GM12878 (cell line): Measurements from ENCODE around the gene ADCY9. TPM values are rescaled to one million over a fixed set of nuclear protein-coding genes. Genes with fewer than 3 reads are reported as not detected.

ENCODE experiments used
- ATAC-seq: fragments of 200-7000 bp; cut with Tn5 transposase; 3 replicates; pipeline ENCODE4 v1.9.1; 2020; ENCODE audit warnings: mild to moderate bottlenecking, moderate library complexity
- BruUV-seq: library from RNA; stranded (reverse); fragments of 400-500 nt; replicated peaks from 2 replicates; lab custom pipeline; 2021; lab: Mats Ljungman, UMichigan
- CTCF ChIA-PET: fragments of 300-600 bp; sonication (Branson Sonifier 250); formaldehyde crosslinking; extraction: SDS; loops from one replicate; lab custom pipeline; 2021; ENCODE audit warnings: inconsistent platforms; lab: Yijun Ruan, JAX
- POLR2A ChIA-PET: fragments of 350-600 bp; formaldehyde crosslinking; extraction: SDS; loops from one replicate; lab custom pipeline; 2021; ENCODE audit warnings: inconsistent platforms; lab: Charles Lee
- RAD21 ChIA-PET: fragments of 300-600 bp; sonication (Branson Sonifier 250); formaldehyde crosslinking; loops from one replicate; lab custom pipeline; 2023; ENCODE audit warnings: antibody characterized with exemption; ENCODE audit not compliant: unreplicated experiment; lab: Charles Lee
- SMC1A ChIA-PET: fragments of 300-600 bp; sonication (Branson Sonifier 250); formaldehyde crosslinking; loops from one replicate; lab custom pipeline; 2023; ENCODE audit not compliant: unreplicated experiment, uncharacterized antibody; lab: Charles Lee
- DNase-seq: peaks from one replicate; pipeline ENCODE4 v3.0.0-alpha.2; 2011; ENCODE audit warnings: low read depth, low spot score
- FAIRE-seq: peaks from 3 replicates; lab custom pipeline; 2011; peaks lifted over from hg19 to GRCh38; lab: Jason Lieb, UNC
- H2AFZ ChIP-seq: 2 replicates; pipeline ENCODE4 v1.6.0; 2011; ENCODE audit warnings: low read depth, low read length, control low read depth; ENCODE audit not compliant: control insufficient read depth
- H3K27ac ChIP-seq: 2 replicates; pipeline ENCODE4 v1.5.1; 2011; ENCODE audit warnings: control low read depth; ENCODE audit not compliant: control insufficient read depth, insufficient read depth
- H3K27me3 ChIP-seq, 2 experiments: replicated peaks in 1 of 2; 2 replicates each; pipeline versions ENCODE4 v1.6.0 to v1.6.1; 2011; ENCODE audit warnings: low read length in 1 of 2; ENCODE audit not compliant: control insufficient read depth in 2 of 2, insufficient read depth in 2 of 2
- H3K36me3 ChIP-seq, 2 experiments: 2 replicates each; pipeline ENCODE4 v1.5.1; 2011; ENCODE audit warnings: low read length in 1 of 2; ENCODE audit not compliant: control insufficient read depth in 2 of 2, insufficient read depth in 2 of 2
- H3K4me1 ChIP-seq: 2 replicates; pipeline ENCODE4 v1.6.1; 2011; ENCODE audit warnings: mild to moderate bottlenecking, low read length, moderate library complexity, mixed read lengths; ENCODE audit not compliant: control insufficient read depth, insufficient read depth
- H3K4me2 ChIP-seq: 2 replicates; pipeline ENCODE4 v1.6.0; 2011; ENCODE audit warnings: control low read depth; ENCODE audit not compliant: control insufficient read depth, insufficient read depth
- H3K4me3 ChIP-seq: fragments of 200-600 bp; sonication (generic); 2 replicates; pipeline ENCODE4 v1.5.1; 2016
- H3K79me2 ChIP-seq: 2 replicates; pipeline ENCODE4 v1.6.0; 2011; ENCODE audit warnings: low read length; ENCODE audit not compliant: control insufficient read depth, insufficient read depth
- H3K9ac ChIP-seq: 2 replicates; pipeline ENCODE4 v1.8.0; 2011; ENCODE audit warnings: low read length, control low read depth, mixed read lengths; ENCODE audit not compliant: control insufficient read depth, insufficient read depth
- H3K9me3 ChIP-seq: replicated peaks from 3 replicates; pipeline ENCODE4 v1.5.1; 2011; ENCODE audit warnings: mild to moderate bottlenecking, low read length; ENCODE audit not compliant: control insufficient read depth, insufficient read depth
- H4K20me1 ChIP-seq: 2 replicates; pipeline ENCODE4 v1.6.0; 2011; ENCODE audit not compliant: control insufficient read depth, insufficient read depth
- CHD4 ChIP-seq: fragments of 200-600 bp; sonication (generic); IDR thresholded peaks from 2 replicates; pipeline ENCODE4 v1.6.1; 2016; ENCODE audit warnings: mild to moderate bottlenecking
- ETV6 ChIP-seq, 2 experiments: fragments of 450-650 bp in 1 of 2; IDR thresholded peaks in 1 of 2; conservative IDR thresholded peaks in 1 of 2; 2 replicates each; pipeline ENCODE4 v1.6.1; 2014; ENCODE audit warnings: antibody characterized with exemption in 1 of 2, borderline replicate concordance in 1 of 2, low read depth in 1 of 2, mild to moderate bottlenecking in 1 of 2, moderate library complexity in 1 of 2
- FOS ChIP-seq: IDR thresholded peaks from 3 replicates; pipeline ENCODE4 v1.6.1; 2011; ENCODE audit warnings: borderline replicate concordance; ENCODE audit not compliant: insufficient read length; ENCODE audit errors: extremely low read depth
- HDAC2 ChIP-seq: fragments of 200-600 bp; sonication (generic); IDR thresholded peaks from 2 replicates; pipeline ENCODE4 v1.6.1; 2017
- IRF4 ChIP-seq: IDR thresholded peaks from 2 replicates; pipeline ENCODE4 v1.6.1; 2011; ENCODE audit warnings: low read depth, low read length
- NR2C2 ChIP-seq: IDR thresholded peaks from 2 replicates; pipeline ENCODE4 v1.6.1; 2011; ENCODE audit warnings: borderline replicate concordance, low read depth; ENCODE audit not compliant: control insufficient read depth, insufficient read length
- PAX5 ChIP-seq: IDR thresholded peaks from 2 replicates; pipeline ENCODE4 v1.6.1; 2011; ENCODE audit warnings: low read depth, low read length, borderline replicate concordance
- POLR2AphosphoS5 ChIP-seq: IDR thresholded peaks from 2 replicates; pipeline ENCODE4 v1.6.1; 2011; ENCODE audit warnings: mild to moderate bottlenecking, low read length, inconsistent platforms
- SKIL ChIP-seq: fragments of 450-650 bp; IDR thresholded peaks from 2 replicates; pipeline ENCODE4 v1.6.1; 2017; ENCODE audit warnings: mild to moderate bottlenecking, low read depth, inconsistent platforms; ENCODE audit not compliant: poor library complexity, severe bottlenecking
- TAF1 ChIP-seq: IDR thresholded peaks from 2 replicates; pipeline ENCODE4 v1.6.1; 2011; ENCODE audit warnings: mild to moderate bottlenecking, low read depth, low read length, borderline replicate concordance
- ZNF217 ChIP-seq: fragments of 450-650 bp; IDR thresholded peaks from 2 replicates; pipeline ENCODE4 v1.6.1; 2017; ENCODE audit warnings: antibody characterized with exemption, mild to moderate bottlenecking
- WGBS: methylation state at CpG from one replicate; pipeline ENCODE4 v1.1.6; 2016; ENCODE audit warnings: low lambda C conversion rate; ENCODE audit not compliant: insufficient replicate concordance, insufficient coverage; ENCODE audit errors: missing lambda C conversion rate; 5-methylcytosine and 5-hydroxymethylcytosine counted together
- in situ Hi-C: fragments of 300-500 bp; cut with MboI; formaldehyde crosslinking; loops from 9 replicates; pipeline ENCODE4 v1.14.3; 2018; ENCODE audit warnings: mixed read lengths
- intact Hi-C: fragments of 100-400 bp; cut with micrococcal nuclease; formaldehyde crosslinking; loops from one replicate; pipeline ENCODE4 v1.14.2; 2022; ENCODE audit not compliant: unreplicated experiment
- polyA plus RNA-seq, 11 experiments: library from polyadenylated mRNA; depleted of rRNA in 4 of 11; unstranded in 6 of 11; stranded (reverse) in 5 of 11; fragments of >200 nt; fragmentation: Nextera tagmentation in 4 of 11; fragmentation: Illumina TruSeq in 1 of 11; extraction: Ambion mirVana in 4 of 11; extraction: Trizol in 1 of 11; gene quantifications; 1 replicate in 1 of 11; 2 replicates in 10 of 11; pipeline versions ENCODE4 v1.2.1 to v1.2.3, GENCODE V29; 2011 to 2016; ENCODE audit warnings: inconsistent platforms in 2 of 11, missing spikeins in 2 of 11, low read depth in 1 of 11
- total RNA-seq, 4 experiments: library from RNA; depleted of rRNA in 3 of 4; stranded (reverse); fragments of >200 nt in 3 of 4; fragmentation: Illumina TruSeq in 1 of 4; extraction: Trizol in 1 of 4; gene quantifications; 2 replicates each; pipeline versions ENCODE4 v1.2.1 to v1.2.3, GENCODE V29; 2013 to 2021
- TF ChIP-seq, protein P1 (sequence below): fragments of 450-650 bp; formaldehyde crosslinking; IDR thresholded peaks from 2 replicates; pipeline ENCODE4 v1.4.0; 2022; ENCODE audit warnings: mild to moderate bottlenecking, moderate library complexity

Gene ADCY9
- total and polyA plus RNA-seq, 10 of the 15 experiments (the other 5 are each of a cell fraction or from before 2014, with no cell fraction given): 0.09 to 0.41 (median 0.15) TPM; not detected in 3

- H3K9ac ChIP-seq: no peak overlapping the region
Measured at GRCh38 chr16:4053301-4053845, 62.9 kb downstream of the ADCY9 start.

More at GRCh38 chr16:4053301-4053845, 62.9 kb downstream of the ADCY9 start:
- RAD21 ChIA-PET: no interaction called here
- no peak overlapping the region for H3K4me2 ChIP-seq
- no peaks in the 10 kb centered on the region for H3K79me2 ChIP-seq
- POLR2A ChIA-PET: no interaction called here
- DNase-seq (no peak), ATAC-seq (no peak), FAIRE-seq (no peak)
- TF ChIP-seq FOS (no peak), IRF4 (no peak), ETV6 (conservative IDR thresholded peaks at IDR 0.05 in 1 of 2, IDR thresholded peaks at IDR 0.05 in 1 of 2; ENCODE audit: borderline replicate concordance in 1 of 2, low read depth in 1 of 2) (no peak), SKIL (no peak), POLR2AphosphoS5 (no peak), HDAC2 (no peak), CHD4 (no peak), TAF1 (no peak), ZNF217 (no peak), PAX5 (no peak), NR2C2 (no peak)
- TF ChIP-seq, protein P1, sequence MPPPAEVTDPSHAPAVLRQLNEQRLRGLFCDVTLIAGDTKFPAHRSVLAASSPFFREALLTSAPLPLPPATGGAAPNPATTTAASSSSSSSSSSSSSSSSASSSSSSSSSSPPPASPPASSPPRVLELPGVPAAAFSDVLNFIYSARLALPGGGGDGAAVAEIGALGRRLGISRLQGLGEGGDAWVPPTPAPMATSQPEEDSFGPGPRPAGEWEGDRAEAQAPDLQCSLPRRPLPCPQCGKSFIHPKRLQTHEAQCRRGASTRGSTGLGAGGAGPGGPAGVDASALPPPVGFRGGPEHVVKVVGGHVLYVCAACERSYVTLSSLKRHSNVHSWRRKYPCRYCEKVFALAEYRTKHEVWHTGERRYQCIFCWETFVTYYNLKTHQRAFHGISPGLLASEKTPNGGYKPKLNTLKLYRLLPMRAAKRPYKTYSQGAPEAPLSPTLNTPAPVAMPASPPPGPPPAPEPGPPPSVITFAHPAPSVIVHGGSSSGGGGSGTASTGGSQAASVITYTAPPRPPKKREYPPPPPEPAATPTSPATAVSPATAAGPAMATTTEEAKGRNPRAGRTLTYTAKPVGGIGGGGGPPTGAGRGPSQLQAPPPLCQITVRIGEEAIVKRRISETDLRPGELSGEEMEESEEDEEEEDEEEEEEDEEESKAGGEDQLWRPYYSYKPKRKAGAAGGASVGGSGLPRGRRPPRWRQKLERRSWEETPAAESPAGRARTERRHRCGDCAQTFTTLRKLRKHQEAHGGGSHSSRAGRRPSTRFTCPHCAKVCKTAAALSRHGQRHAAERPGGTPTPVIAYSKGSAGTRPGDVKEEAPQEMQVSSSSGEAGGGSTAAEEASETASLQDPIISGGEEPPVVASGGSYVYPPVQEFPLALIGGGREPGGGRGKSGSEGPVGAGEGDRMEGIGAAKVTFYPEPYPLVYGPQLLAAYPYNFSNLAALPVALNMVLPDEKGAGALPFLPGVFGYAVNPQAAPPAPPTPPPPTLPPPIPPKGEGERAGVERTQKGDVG (CRISPR knock-in tag): no peak
- CTCF ChIA-PET: interaction anchor here (1.2 kb wide), 1 partner anchor 175 kb away, joined by 3 read pairs; no protein-coding TSS in a partner anchor
- no peaks in the 10 kb centered on the region for H3K27me3 ChIP-seq
- no peaks in the 10 kb centered on the region for H3K9me3 ChIP-seq
- no peaks in the 10 kb centered on the region for H4K20me1 ChIP-seq
- no TSS peak for BruUV-seq
- 7% methylated on average over 18 of the region's 18 CpGs for WGBS
- in situ Hi-C loops: no loop called here
- H3K36me3 ChIP-seq: no peaks in the 10 kb centered on the region
- no peaks in the 10 kb centered on the region for H3K4me1 ChIP-seq
- intact Hi-C loops: no loop called here
- no peak overlapping the region for H2AFZ ChIP-seq
- SMC1A ChIA-PET: no interaction called here
- H3K27ac ChIP-seq: no peak overlapping the region
- no peak overlapping the region for H3K4me3 ChIP-seq
